ENCODE data around the gene SNAI3.
A peak's percentile ranks its signal among the peaks of the same experiment; 100 is the strongest.

The SNAI3 gene

GRCh38 chr16:88634994-88635670 is 51.2 kb downstream of the SNAI3 start:
- DNase-seq (ENCODE audit: low read depth): no peak

GRCh38 chr16:88634141-88634993 is 51.9 kb downstream of the SNAI3 start:
- peak; percentile 52 for DNase-seq (ENCODE audit: low read depth)

GRCh38 chr16:88633684-88634140 is 52.6 kb downstream of the SNAI3 start:
- DNase-seq (ENCODE audit: low read depth): peak; percentile 28

GRCh38 chr16:88632587-88632930 is 53.7 kb downstream of the SNAI3 start:
- no peak for DNase-seq (ENCODE audit: low read depth)

- no peak for DNase-seq (ENCODE audit: low read depth)
Measured at GRCh38 chr16:88631920-88632586, 54.3 kb downstream of the SNAI3 start.

- no peak for DNase-seq (ENCODE audit: low read depth)
Measured at GRCh38 chr16:88631384-88631783, 54.9 kb downstream of the SNAI3 start.

- no peak for DNase-seq (ENCODE audit: low read depth)
Measured at GRCh38 chr16:88630941-88631340, 55.4 kb downstream of the SNAI3 start.

GRCh38 chr16:88630433-88630832 is 55.9 kb downstream of the SNAI3 start:
- DNase-seq (ENCODE audit: low read depth): no peak

- no peak for DNase-seq (ENCODE audit: low read depth)
Measured at GRCh38 chr16:88629835-88630234, 56.5 kb downstream of the SNAI3 start.

- DNase-seq (ENCODE audit: low read depth): no peak
Measured at GRCh38 chr16:88628512-88628974, 57.8 kb downstream of the SNAI3 start.
